GM23338 (cell line): ENCODE measurements around the gene DAPK3. TPM values are rescaled to one million over a fixed set of nuclear protein-coding genes. Genes with fewer than 3 reads are reported as not detected.

Source experiments
- ATAC-seq: fragments of 200-7000 bp; cut with Tn5 transposase; 3 replicates; pipeline ENCODE4 v1.9.1; 2020
- DNase-seq: peaks from one replicate; pipeline ENCODE4 v3.0.0-alpha.2; 2015; ENCODE audit warnings: low spot score
- H2AFZ ChIP-seq: fragments of 200-600 bp; sonication (generic); 2 replicates; pipeline ENCODE4 v1.8.0; 2016; ENCODE audit warnings: antibody characterized with exemption, mild to moderate bottlenecking, moderate library complexity
- H3F3A ChIP-seq: fragments of 200-600 bp; sonication (generic); replicated peaks from 2 replicates; pipeline ENCODE4 v1.8.0; 2017; ENCODE audit warnings: antibody characterized with exemption, mixed run types, low read depth
- H3K27ac ChIP-seq: fragments of 200-600 bp; sonication (generic); 2 replicates; pipeline ENCODE4 v1.6.1; 2016; ENCODE audit warnings: low read depth
- H3K27me3 ChIP-seq: fragments of 200-600 bp; sonication (generic); 2 replicates; pipeline ENCODE4 v1.8.0; 2016; ENCODE audit warnings: mild to moderate bottlenecking, mixed run types, moderate library complexity; ENCODE audit not compliant: insufficient read depth
- H3K36me3 ChIP-seq: fragments of 200-600 bp; sonication (generic); 2 replicates; pipeline ENCODE4 v1.8.0; 2016; ENCODE audit warnings: mild to moderate bottlenecking; ENCODE audit not compliant: insufficient read depth
- H3K4me1 ChIP-seq: fragments of 200-600 bp; sonication (generic); 2 replicates; pipeline ENCODE4 v1.8.0; 2016; ENCODE audit warnings: mild to moderate bottlenecking, moderate library complexity; ENCODE audit not compliant: insufficient read depth
- H3K4me2 ChIP-seq: fragments of 200-600 bp; sonication (generic); 2 replicates; pipeline ENCODE4 v1.7.1; 2017; ENCODE audit warnings: mixed run types
- H3K4me3 ChIP-seq: fragments of 200-600 bp; sonication (generic); 2 replicates; pipeline ENCODE4 v1.6.1; 2016; ENCODE audit warnings: mixed run types
- H3K79me2 ChIP-seq: fragments of 200-600 bp; sonication (generic); replicated peaks from 2 replicates; pipeline ENCODE4 v1.8.0; 2017; ENCODE audit warnings: mild to moderate bottlenecking; ENCODE audit not compliant: insufficient read depth
- H3K9me2 ChIP-seq: fragments of 200-600 bp; sonication (generic); 2 replicates; pipeline ENCODE4 v1.8.0; 2017; ENCODE audit not compliant: insufficient read depth
- H4K20me1 ChIP-seq: fragments of 200-600 bp; sonication (generic); replicated peaks from 2 replicates; pipeline ENCODE4 v1.8.0; 2017; ENCODE audit warnings: mild to moderate bottlenecking; ENCODE audit not compliant: insufficient read depth
- H3K27ac Mint-ChIP-seq: 2 replicates; pipeline ENCODE4 v1.8.0; 2020; ENCODE audit warnings: inconsistent platforms, mild to moderate bottlenecking, moderate library complexity, mixed read lengths
- H3K27me3 Mint-ChIP-seq: 3 replicates; pipeline ENCODE4 v1.8.0; 2022; ENCODE audit warnings: low read depth, mild to moderate bottlenecking, moderate library complexity, mixed read lengths, inconsistent platforms; ENCODE audit not compliant: insufficient read depth, poor library complexity
- H3K36me3 Mint-ChIP-seq: 3 replicates; pipeline ENCODE4 v1.8.0; 2021; ENCODE audit warnings: low read depth, mild to moderate bottlenecking, inconsistent platforms, moderate library complexity, mixed read lengths
- H3K4me1 Mint-ChIP-seq: 3 replicates; pipeline ENCODE4 v1.8.0; 2020; ENCODE audit warnings: mild to moderate bottlenecking, inconsistent platforms, mixed read lengths
- H3K4me3 Mint-ChIP-seq: 3 replicates; pipeline ENCODE4 v1.8.0; 2021; ENCODE audit warnings: moderate library complexity, mild to moderate bottlenecking, inconsistent platforms, mixed read lengths
- H3K9me3 Mint-ChIP-seq: 3 replicates; pipeline ENCODE4 v1.8.0; 2020; ENCODE audit warnings: moderate library complexity, mild to moderate bottlenecking, inconsistent platforms, mixed read lengths
- CREB1 ChIP-seq: fragments of 250-450 bp; sonication (Bioruptor Pico); IDR thresholded peaks from 2 replicates; pipeline ENCODE4 v1.5.0; 2020; ENCODE audit warnings: low read depth, mild to moderate bottlenecking, moderate library complexity
- ETS1 ChIP-seq: IDR thresholded peaks from 2 replicates; pipeline ENCODE4 v1.6.1; 2016; ENCODE audit warnings: antibody characterized with exemption
- EZH2 ChIP-seq: fragments of 200-600 bp; sonication (generic); IDR thresholded peaks from one replicate; pipeline ENCODE4 v1.8.0; 2017; ENCODE audit warnings: antibody characterized with exemption, mild to moderate bottlenecking, low read depth; ENCODE audit not compliant: unreplicated experiment
- NANOG ChIP-seq: IDR thresholded peaks from 2 replicates; pipeline ENCODE4 v1.6.1; 2016; ENCODE audit warnings: antibody characterized with exemption, borderline replicate concordance
- POLR2AphosphoS5 ChIP-seq: IDR thresholded peaks from 2 replicates; pipeline ENCODE4 v1.6.1; 2016; ENCODE audit warnings: antibody characterized with exemption, low read depth
- REST ChIP-seq: IDR thresholded peaks from one replicate; pipeline ENCODE4 v1.6.1; 2018; ENCODE audit warnings: antibody characterized with exemption; ENCODE audit not compliant: unreplicated experiment
- STAT1 ChIP-seq: IDR thresholded peaks from one replicate; pipeline ENCODE4 v1.6.1; 2016; ENCODE audit warnings: antibody characterized with exemption; ENCODE audit not compliant: unreplicated experiment
- long read RNA-seq: library from polyadenylated mRNA; unstranded; transcript quantifications from one replicate; pipeline ENCODE4 v2.0.0, GENCODE V29; 2020; ENCODE audit not compliant: unreplicated experiment
- polyA plus RNA-seq: library from polyadenylated mRNA; unstranded; fragments of >200 nt; fragmentation: Nextera tagmentation; extraction: Ambion mirVana; gene quantifications from 2 replicates; pipeline ENCODE4 v1.2.1, GENCODE V29; 2016
- total RNA-seq: library from RNA; depleted of rRNA; stranded (reverse); fragments of >200 nt; shearing (Covaris generic); gene quantifications from 2 replicates; pipeline ENCODE4 v1.2.3, GENCODE V29; 2014; rRNA removed

DAPK3 gene
- total RNA-seq (95.6 and 105 TPM in 2 replicates), polyA plus RNA-seq (30.7 and 32.1 TPM in 2 replicates)
- long read RNA-seq, partial matches to known transcripts: 2 of 7 reads
- long read RNA-seq, other reads (novel, unspliced or antisense): 5 of 7 reads

DNA sequence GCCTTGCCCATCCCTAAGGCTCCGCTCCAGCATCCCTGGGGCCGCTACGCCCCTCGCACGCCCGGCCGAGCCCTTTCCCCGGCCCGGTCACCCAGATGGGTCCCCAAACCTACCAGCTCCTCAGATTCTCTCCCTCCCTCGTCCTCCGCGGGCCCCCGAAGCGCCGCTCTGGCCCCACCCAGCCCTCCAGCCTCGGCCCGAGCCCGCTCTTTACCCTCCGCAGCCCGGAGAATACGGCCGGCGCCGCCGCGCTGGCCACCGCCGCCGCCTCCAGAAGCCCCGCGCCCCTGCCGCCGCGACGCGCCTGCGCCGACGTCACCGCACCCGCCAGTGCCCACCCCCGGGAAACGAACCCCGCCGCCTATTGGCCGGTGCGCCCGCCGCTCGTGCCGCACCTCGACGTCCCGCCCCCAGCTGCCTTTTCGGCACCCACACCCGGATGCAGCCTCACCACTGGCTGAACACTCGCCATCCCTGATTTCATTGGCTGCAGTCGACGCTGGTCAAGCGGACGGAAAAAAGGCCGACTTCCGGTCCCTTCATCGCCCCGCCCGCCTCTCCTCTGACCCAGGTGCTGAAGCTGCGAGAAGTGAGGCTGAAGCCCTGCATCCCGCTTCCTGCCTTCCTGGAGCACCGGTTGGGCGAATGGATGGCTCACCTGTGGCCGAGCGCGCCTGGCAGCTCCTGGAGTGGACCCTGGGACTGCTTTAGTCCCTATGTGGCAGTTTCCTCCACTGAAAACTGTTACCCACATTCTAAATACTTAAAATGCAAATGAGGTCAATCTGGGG lies at the start of gene DAPK3:
Gene DAPK3 (minus strand): TSS at position 292 of the 791 bp plus-strand sequence. CDS start 1,364 bp downstream, outside the sequence.
- Histone ChIP-seq H3K4me1 (peaks cover 15% of the 10 kb centered on the region), H3K79me2 (peaks cover 40% of the 10 kb centered on the region), H3K27me3 (no peaks in the 10 kb centered on the region), H3K36me3 (peaks cover 12% of the 10 kb centered on the region), H3K9me2 (no peaks in the 10 kb centered on the region), H4K20me1 (peaks cover 23% of the 10 kb centered on the region), H3F3A (peaks cover 46% of the 10 kb centered on the region), H3K27ac (peak within 1 kb of the TSS; percentile 93), H3K4me2 (peak within 1 kb of the TSS; percentile 92), H2AFZ (no peak within 1 kb of the TSS), H3K4me3 (peak within 1 kb of the TSS; percentile 93)
- H3K4me1 Mint-ChIP-seq: peaks cover 28% of the 10 kb centered on the region
- peak; percentile 65 for ATAC-seq
- H3K9me3 Mint-ChIP-seq: no peaks in the 10 kb centered on the region; the same call in 2 of the 3 replicates
- peak; percentile 51; the same call in 1 of the 2 replicates for TF ChIP-seq ETS1
- peak; percentile 91 for TF ChIP-seq CREB1 (CRISPR knock-in tag)
- no peak for TF ChIP-seq STAT1
- TF ChIP-seq REST: peak; percentile 77
- TF ChIP-seq EZH2: no peak
- peak; percentile 80 for TF ChIP-seq POLR2AphosphoS5
- no peak for TF ChIP-seq NANOG
- H3K36me3 Mint-ChIP-seq: peaks cover 56% of the 10 kb centered on the region
- peaks cover 30% of the 10 kb centered on the region for H3K27me3 Mint-ChIP-seq
- H3K27ac Mint-ChIP-seq: peak within 1 kb of the TSS; percentile 96
- peak within 1 kb of the TSS; percentile 94 for H3K4me3 Mint-ChIP-seq
- DNase-seq: peak; percentile 99

GRCh38 chr19:4019578-4019977 lies 48.7 kb upstream of the DAPK3 start:
- Histone ChIP-seq H3K27ac (no peak overlapping the region; the same call in 1 of the 2 replicates), H2AFZ (no peak overlapping the region), H3K4me2 (no peak overlapping the region), H3K79me2 (peaks cover 62% of the 10 kb centered on the region), H3K4me3 (no peak overlapping the region), H3K4me1 (no peaks in the 10 kb centered on the region), H3K27me3 (no peaks in the 10 kb centered on the region), H3F3A (no peaks in the 10 kb centered on the region), H3K9me2 (no peaks in the 10 kb centered on the region), H4K20me1 (peaks cover 13% of the 10 kb centered on the region), H3K36me3 (no peaks in the 10 kb centered on the region)
- no peak for TF ChIP-seq REST
- ATAC-seq: no peak
- Mint-ChIP-seq H3K9me3 (no peaks in the 10 kb centered on the region), H3K27me3 (no peaks in the 10 kb centered on the region), H3K4me1 (no peaks in the 10 kb centered on the region), H3K36me3 (peaks cover 8% of the 10 kb centered on the region), H3K4me3 (no peak overlapping the region), H3K27ac (no peak overlapping the region)
- DNase-seq: no peak
